ENCODE data around the gene NCAPG2. TPM values are rescaled to one million over a fixed set of nuclear protein-coding genes. Genes with fewer than 3 reads are reported as not detected.
A peak's percentile ranks its signal among the peaks of the same experiment; 100 is the strongest.

The NCAPG2 gene
- total RNA-seq, 4 donors from 2014 or later, result 4.6 to 6.4 (median 5.6) TPM

GRCh38 chr7:158745057-158745715 is 40.6 kb upstream of the NCAPG2 start:
- 80 to 94% methylated on average over 3 to 10 of the region's 10 CpGs for WGBS, 2 donors (ENCODE audit: low coverage in 1 of 2)
- Histone ChIP-seq H3K27me3 (no peaks in the 10 kb centered on the region), H3K4me1 (peaks cover 0 to 25% (median 4%) of the 10 kb centered on the region in 3 donors), H3K4me3 (no peak overlapping the region), H3K36me3 (peaks cover 0 to 98% of the 10 kb centered on the region in 2 donors), H3K27ac (no peak overlapping the region), H3K9me3 (no peaks in the 10 kb centered on the region)
- no peak for ATAC-seq
- TF ChIP-seq POLR2A (IDR thresholded peaks at IDR 0.05), result no peak
- no peak for TF ChIP-seq CTCF (IDR thresholded peaks at IDR 0.05)
- no peak for TF ChIP-seq EP300 (IDR thresholded peaks at IDR 0.05)
- TF ChIP-seq POLR2AphosphoS5 (IDR thresholded peaks at IDR 0.05), result no peak

GRCh38 chr7:158744070-158744469 is 39.5 kb upstream of the NCAPG2 start:
- TF ChIP-seq CTCF (IDR thresholded peaks at IDR 0.05), result no peak
- TF ChIP-seq POLR2AphosphoS5 (IDR thresholded peaks at IDR 0.05), result no peak
- no peak for TF ChIP-seq EP300 (IDR thresholded peaks at IDR 0.05)
- TF ChIP-seq POLR2A (IDR thresholded peaks at IDR 0.05), result no peak
- ATAC-seq, result no peak
- H3K27me3 ChIP-seq, result no peaks in the 10 kb centered on the region
- H3K4me3 ChIP-seq, result no peak overlapping the region
- H3K4me1 ChIP-seq, result peaks cover 0 to 35% (median 4%) of the 10 kb centered on the region in 3 donors
- whole genome bisulfite sequencing, 2 donors (ENCODE audit: low coverage in 1 of 2), result 73 to 96% methylated on average over 4 of the region's 4 CpGs
- H3K27ac ChIP-seq, result no peak overlapping the region
- peaks cover 0 to 99% of the 10 kb centered on the region in 2 donors for H3K36me3 ChIP-seq
- H3K9me3 ChIP-seq, result no peaks in the 10 kb centered on the region

GRCh38 chr7:158743219-158743618 is 38.6 kb upstream of the NCAPG2 start:
- H3K27me3 ChIP-seq, result no peaks in the 10 kb centered on the region
- no peaks in the 10 kb centered on the region for H3K9me3 ChIP-seq
- ATAC-seq, result no peak
- no peak for TF ChIP-seq EP300 (IDR thresholded peaks at IDR 0.05)
- no peak for TF ChIP-seq POLR2A (IDR thresholded peaks at IDR 0.05)
- no peak for TF ChIP-seq POLR2AphosphoS5 (IDR thresholded peaks at IDR 0.05)
- TF ChIP-seq CTCF (IDR thresholded peaks at IDR 0.05), result no peak
- no peak overlapping the region for H3K4me3 ChIP-seq
- peak overlapping the region in 1 of 4 donors; percentile 87 for H3K27ac ChIP-seq
- peaks cover 0 to 99% of the 10 kb centered on the region in 2 donors for H3K36me3 ChIP-seq
- WGBS, 2 donors (ENCODE audit: low coverage in 1 of 2), result 68 to 70% methylated on average over 2 of the region's 17 CpGs
- H3K4me1 ChIP-seq, result peaks cover 0 to 35% (median 4%) of the 10 kb centered on the region in 3 donors

GRCh38 chr7:158742065-158742821 is 37.6 kb upstream of the NCAPG2 start:
- Histone ChIP-seq H3K4me1 (peaks cover 0 to 35% (median 4%) of the 10 kb centered on the region in 3 donors), H3K9me3 (no peaks in the 10 kb centered on the region), H3K27me3 (no peaks in the 10 kb centered on the region), H3K36me3 (peaks cover 0 to 99% of the 10 kb centered on the region in 2 donors), H3K27ac (peak overlapping the region; percentile 69 to 90 (median 86)), H3K4me3 (no peak overlapping the region)
- TF ChIP-seq EP300 (IDR thresholded peaks at IDR 0.05) (no peak), CTCF (IDR thresholded peaks at IDR 0.05) (no peak), POLR2AphosphoS5 (IDR thresholded peaks at IDR 0.05) (no peak), POLR2A (IDR thresholded peaks at IDR 0.05) (no peak)
- no peak for ATAC-seq
- WGBS, 2 donors (ENCODE audit: low coverage in 1 of 2), result 88 to 94% methylated on average over 2 to 6 of the region's 19 CpGs

Measured in gastroesophageal sphincter (tissue), 4 donors.